ENCODE measurements around the gene P3H4. TPM values are rescaled to one million over a fixed set of nuclear protein-coding genes. Genes with fewer than 3 reads are reported as not detected.

P3H4 gene
- total RNA-seq, 5 donors from 2014 or later (not counting 1 experiment from before 2014, with no cell fraction given): 2.9 to 11.0 (median 7.7) TPM

DNA sequence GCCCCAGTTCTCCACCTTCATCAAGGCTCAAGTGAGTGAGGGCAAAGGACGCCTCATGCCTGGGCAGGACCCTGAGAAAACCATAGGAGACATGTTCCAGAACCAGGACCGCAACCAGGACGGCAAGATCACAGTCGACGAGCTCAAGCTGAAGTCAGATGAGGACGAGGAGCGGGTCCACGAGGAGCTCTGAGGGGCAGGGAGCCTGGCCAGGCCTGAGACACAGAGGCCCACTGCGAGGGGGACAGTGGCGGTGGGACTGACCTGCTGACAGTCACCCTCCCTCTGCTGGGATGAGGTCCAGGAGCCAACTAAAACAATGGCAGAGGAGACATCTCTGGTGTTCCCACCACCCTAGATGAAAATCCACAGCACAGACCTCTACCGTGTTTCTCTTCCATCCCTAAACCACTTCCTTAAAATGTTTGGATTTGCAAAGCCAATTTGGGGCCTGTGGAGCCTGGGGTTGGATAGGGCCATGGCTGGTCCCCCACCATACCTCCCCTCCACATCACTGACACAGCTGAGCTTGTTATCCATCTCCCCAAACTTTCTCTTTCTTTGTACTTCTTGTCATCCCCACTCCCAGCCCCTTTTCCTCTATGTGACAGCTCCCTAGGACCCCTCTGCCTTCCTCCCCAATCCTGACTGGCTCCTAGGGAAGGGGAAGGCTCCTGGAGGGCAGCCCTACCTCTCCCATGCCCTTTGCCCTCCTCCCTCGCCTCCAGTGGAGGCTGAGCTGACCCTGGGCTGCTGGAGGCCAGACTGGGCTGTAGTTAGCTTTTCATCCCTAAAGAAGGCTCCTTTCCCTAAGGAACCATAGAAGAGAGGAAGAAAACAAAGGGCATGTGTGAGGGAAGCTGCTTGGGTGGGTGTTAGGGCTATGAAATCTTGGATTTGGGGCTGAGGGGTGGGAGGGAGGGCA, 10.7 kb upstream of the P3H4 start:
- Histone ChIP-seq H3K36me3 (ENCODE audit: control insufficient read depth in 2 of 2, extremely low read depth in 1 of 2, insufficient read depth in 1 of 2, low read length in 1 of 2) (peaks cover 0 to 11% of the 10 kb centered on the region in 2 donors), H3K4me1 (ENCODE audit: control insufficient read depth in 1 of 2, extremely low read depth in 1 of 2, insufficient read depth in 2 of 2, low read length in 2 of 2) (no peaks in the 10 kb centered on the region), H3K4me3 (ENCODE audit: control insufficient read depth in 1 of 2, extremely low read depth in 1 of 2, low read length in 1 of 2) (no peak overlapping the region), H3K9me3 (no peaks in the 10 kb centered on the region), H3K27ac (ENCODE audit: low read length) (no peak overlapping the region), H3K27me3 (replicated peaks in 1 of 2; ENCODE audit: control insufficient read depth in 2 of 2, extremely low read depth in 1 of 2, insufficient read depth in 2 of 2, low read length in 1 of 2) (peaks cover 0 to 15% of the 10 kb centered on the region in 2 experiments)
- no peak for ATAC-seq (replicated peaks in 1 of 4)
- Mint-ChIP-seq H3K4me1 (no peaks in the 10 kb centered on the region), H3K27me3 (peaks cover 0 to 2% of the 10 kb centered on the region in 2 donors), H3K27ac (no peak overlapping the region), H3K4me3 (no peak overlapping the region), H3K9me3 (no peaks in the 10 kb centered on the region), H3K36me3 (no peaks in the 10 kb centered on the region)
- POLR2A ChIA-PET: no interaction called here
- CTCF ChIA-PET: interaction anchor here in 1 of 2 donors (0.6 kb wide), 1 partner anchor 705 kb away, joined by 3 read pairs; no protein-coding TSS in a partner anchor
- WGBS (ENCODE audit: insufficient coverage): 87% methylated on average over 10 of the region's 12 CpGs
- DNase-seq: no peak

DNA sequence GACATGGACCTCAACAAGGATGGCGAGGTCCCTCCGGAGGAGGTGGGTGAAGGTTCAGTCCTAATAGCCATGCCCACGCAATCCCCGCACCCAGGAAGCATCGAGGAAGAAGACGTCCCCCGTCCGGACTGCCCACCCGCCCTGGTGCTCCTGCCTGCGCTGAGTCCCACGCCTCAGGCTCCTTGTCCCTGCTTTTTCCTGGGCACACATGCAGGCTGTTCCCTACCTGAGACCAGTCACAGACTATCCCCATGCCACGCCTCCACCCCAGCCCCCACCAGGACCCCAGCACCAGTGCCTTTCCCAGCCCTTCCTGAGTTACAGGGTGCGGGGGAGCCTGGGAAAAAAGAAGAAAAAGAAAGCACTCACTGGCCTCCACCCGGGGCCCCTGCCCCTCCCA, 10.0 kb upstream of the P3H4 start:
- H3K27ac ChIP-seq (ENCODE audit: low read length): no peak overlapping the region
- POLR2A ChIA-PET: no interaction called here
- peaks cover 0 to 19% of the 10 kb centered on the region in 2 experiments for H3K27me3 ChIP-seq (replicated peaks in 1 of 2; ENCODE audit: control insufficient read depth in 2 of 2, extremely low read depth in 1 of 2, insufficient read depth in 2 of 2, low read length in 1 of 2)
- Mint-ChIP-seq H3K4me1 (no peaks in the 10 kb centered on the region), H3K36me3 (no peaks in the 10 kb centered on the region), H3K9me3 (no peaks in the 10 kb centered on the region), H3K4me3 (no peak overlapping the region), H3K27me3 (peaks cover 0 to 2% of the 10 kb centered on the region in 2 donors), H3K27ac (no peak overlapping the region)
- no peak for DNase-seq
- no peaks in the 10 kb centered on the region for H3K9me3 ChIP-seq
- CTCF ChIA-PET: no interaction called here
- H3K4me1 ChIP-seq (ENCODE audit: control insufficient read depth in 1 of 2, extremely low read depth in 1 of 2, insufficient read depth in 2 of 2, low read length in 2 of 2): no peaks in the 10 kb centered on the region
- H3K36me3 ChIP-seq (ENCODE audit: control insufficient read depth in 2 of 2, extremely low read depth in 1 of 2, insufficient read depth in 1 of 2, low read length in 1 of 2): peaks cover 0 to 9% of the 10 kb centered on the region in 2 donors
- no peak for ATAC-seq (replicated peaks in 1 of 4)
- WGBS (ENCODE audit: insufficient coverage): 89% methylated on average over 12 of the region's 14 CpGs
- no peak overlapping the region for H3K4me3 ChIP-seq (ENCODE audit: control insufficient read depth in 1 of 2, extremely low read depth in 1 of 2, low read length in 1 of 2)

DNA sequence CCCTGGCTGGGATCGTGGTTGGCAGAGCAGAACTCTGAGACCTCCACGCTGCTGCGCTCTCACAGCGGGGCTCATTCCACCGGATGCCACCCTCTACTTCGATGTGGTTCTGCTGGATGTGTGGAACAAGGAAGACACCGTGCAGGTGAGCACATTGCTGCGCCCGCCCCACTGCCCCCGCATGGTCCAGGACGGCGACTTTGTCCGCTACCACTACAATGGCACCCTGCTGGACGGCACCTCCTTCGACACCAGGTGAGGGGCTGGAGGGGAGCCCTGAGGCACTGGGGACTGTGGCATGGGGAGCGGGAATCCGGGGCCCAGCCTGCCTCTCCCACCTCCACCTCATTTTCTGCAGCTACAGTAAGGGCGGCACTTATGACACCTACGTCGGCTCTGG, 6.3 kb upstream of the P3H4 start:
- Mint-ChIP-seq H3K27ac (no peak overlapping the region), H3K36me3 (no peaks in the 10 kb centered on the region), H3K9me3 (no peaks in the 10 kb centered on the region), H3K4me3 (no peak overlapping the region), H3K27me3 (peaks cover 0 to 2% of the 10 kb centered on the region in 2 donors), H3K4me1 (peaks cover 0 to 5% (median 3%) of the 10 kb centered on the region in 3 donors)
- Histone ChIP-seq H3K9me3 (no peaks in the 10 kb centered on the region), H3K4me1 (ENCODE audit: control insufficient read depth in 1 of 2, extremely low read depth in 1 of 2, insufficient read depth in 2 of 2, low read length in 2 of 2) (peaks cover 0 to under 1% of the 10 kb centered on the region in 2 experiments), H3K36me3 (ENCODE audit: control insufficient read depth in 2 of 2, extremely low read depth in 1 of 2, insufficient read depth in 1 of 2, low read length in 1 of 2) (no peaks in the 10 kb centered on the region), H3K27ac (ENCODE audit: low read length) (no peak overlapping the region), H3K4me3 (ENCODE audit: control insufficient read depth in 1 of 2, extremely low read depth in 1 of 2, low read length in 1 of 2) (no peak overlapping the region), H3K27me3 (replicated peaks in 1 of 2; ENCODE audit: control insufficient read depth in 2 of 2, extremely low read depth in 1 of 2, insufficient read depth in 2 of 2, low read length in 1 of 2) (peaks cover 0 to 21% of the 10 kb centered on the region in 2 experiments)
- ChIA-PET POLR2A (no interaction called here), CTCF (no interaction called here)
- WGBS (ENCODE audit: insufficient coverage): 93% methylated on average over 13 of the region's 20 CpGs
- DNase-seq: no peak
- no peak for ATAC-seq (replicated peaks in 1 of 4)

DNA sequence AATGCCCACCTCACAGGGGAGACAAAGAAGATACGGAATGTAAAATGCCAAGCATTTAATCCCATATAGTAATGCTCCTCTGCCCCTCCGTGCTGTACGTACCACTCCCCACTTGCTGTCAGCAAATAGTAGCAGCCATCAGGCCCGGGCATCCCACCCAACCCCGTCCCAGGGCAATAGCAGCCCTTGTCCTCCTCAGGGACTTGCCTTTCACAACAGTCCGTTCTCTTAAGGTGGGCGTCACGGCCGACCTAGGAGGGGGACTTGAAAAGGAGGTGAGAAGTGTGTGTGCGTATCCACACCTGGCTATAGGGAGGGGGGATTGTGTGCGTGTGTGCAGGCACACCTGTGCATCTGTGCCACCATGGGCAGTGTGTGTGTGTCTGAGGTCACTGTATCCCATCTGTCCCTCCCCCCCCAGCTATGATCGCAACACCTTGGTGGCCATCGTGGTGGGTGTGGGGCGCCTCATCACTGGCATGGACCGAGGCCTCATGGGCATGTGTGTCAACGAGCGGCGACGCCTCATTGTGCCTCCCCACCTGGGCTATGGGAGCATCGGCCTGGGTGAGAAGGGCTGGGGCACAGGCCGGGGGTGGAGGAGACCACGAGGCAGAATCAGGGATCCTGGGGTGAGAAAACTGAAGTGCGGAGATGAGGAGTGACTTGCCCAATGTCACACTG, 5.0 kb upstream of the P3H4 start:
- H3K9me3 ChIP-seq: no peaks in the 10 kb centered on the region
- ChIA-PET CTCF (interaction anchor here in 1 of 2 donors (0.6 kb wide), 1 partner anchor 68 kb away, joined by 3 read pairs; no protein-coding TSS in a partner anchor), POLR2A (no interaction called here)
- Mint-ChIP-seq H3K27me3 (peaks cover 0 to 2% of the 10 kb centered on the region in 2 donors), H3K36me3 (no peaks in the 10 kb centered on the region), H3K27ac (no peak overlapping the region), H3K4me1 (peaks cover 7 to 12% (median 10%) of the 10 kb centered on the region in 3 donors), H3K9me3 (no peaks in the 10 kb centered on the region), H3K4me3 (no peak overlapping the region)
- no peak for DNase-seq
- peaks cover 0 to 12% of the 10 kb centered on the region in 2 experiments for H3K4me1 ChIP-seq (ENCODE audit: control insufficient read depth in 1 of 2, extremely low read depth in 1 of 2, insufficient read depth in 2 of 2, low read length in 2 of 2)
- H3K27me3 ChIP-seq (replicated peaks in 1 of 2; ENCODE audit: control insufficient read depth in 2 of 2, extremely low read depth in 1 of 2, insufficient read depth in 2 of 2, low read length in 1 of 2): peaks cover 0 to 30% of the 10 kb centered on the region in 2 experiments
- H3K27ac ChIP-seq (ENCODE audit: low read length): no peak overlapping the region
- no peaks in the 10 kb centered on the region for H3K36me3 ChIP-seq (ENCODE audit: control insufficient read depth in 2 of 2, extremely low read depth in 1 of 2, insufficient read depth in 1 of 2, low read length in 1 of 2)
- ATAC-seq (replicated peaks in 1 of 4): no peak
- WGBS (ENCODE audit: insufficient coverage): 89% methylated on average over 16 of the region's 23 CpGs
- no peak overlapping the region for H3K4me3 ChIP-seq (ENCODE audit: control insufficient read depth in 1 of 2, extremely low read depth in 1 of 2, low read length in 1 of 2)

DNA sequence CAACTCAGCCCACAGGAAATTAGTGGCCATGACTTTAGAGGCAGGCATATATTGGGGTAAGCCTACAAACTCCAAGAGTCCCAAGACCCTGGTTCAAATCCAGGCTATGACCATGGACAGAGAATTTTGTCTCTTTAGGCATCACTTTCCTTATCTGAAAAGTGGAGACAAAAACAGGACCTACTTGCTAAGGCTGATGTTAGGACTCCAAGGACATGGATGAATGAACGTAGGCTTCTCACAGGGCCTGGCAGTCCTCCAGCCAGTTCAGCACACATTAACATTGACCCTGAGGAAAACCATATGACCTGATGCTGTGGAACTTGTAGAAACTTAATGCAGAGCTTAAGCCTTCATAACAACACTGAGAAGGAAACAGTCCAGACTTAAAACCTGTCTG, 2.4 kb upstream of the P3H4 start:
- peaks cover 0 to 33% of the 10 kb centered on the region in 2 experiments for H3K4me1 ChIP-seq (ENCODE audit: control insufficient read depth in 1 of 2, extremely low read depth in 1 of 2, insufficient read depth in 2 of 2, low read length in 2 of 2)
- Mint-ChIP-seq H3K9me3 (no peaks in the 10 kb centered on the region), H3K27ac (no peak overlapping the region), H3K36me3 (peaks cover 3% of the 10 kb centered on the region), H3K27me3 (no peaks in the 10 kb centered on the region), H3K4me3 (peak overlapping the region in 2 of 3 donors; percentile 56 to 96), H3K4me1 (peaks cover 20 to 28% (median 25%) of the 10 kb centered on the region in 3 donors)
- no peak overlapping the region for H3K4me3 ChIP-seq (ENCODE audit: control insufficient read depth in 1 of 2, extremely low read depth in 1 of 2, low read length in 1 of 2)
- no peak overlapping the region for H3K27ac ChIP-seq (ENCODE audit: low read length)
- H3K27me3 ChIP-seq (replicated peaks in 1 of 2; ENCODE audit: control insufficient read depth in 2 of 2, extremely low read depth in 1 of 2, insufficient read depth in 2 of 2, low read length in 1 of 2): peaks cover 0 to 37% of the 10 kb centered on the region in 2 experiments
- no peaks in the 10 kb centered on the region for H3K36me3 ChIP-seq (ENCODE audit: control insufficient read depth in 2 of 2, extremely low read depth in 1 of 2, insufficient read depth in 1 of 2, low read length in 1 of 2)
- no peaks in the 10 kb centered on the region for H3K9me3 ChIP-seq
- 86% methylated on average over 1 of the region's 1 CpG for WGBS (ENCODE audit: insufficient coverage)
- ATAC-seq (replicated peaks in 1 of 4) (no peak), DNase-seq (no peak)
- ChIA-PET POLR2A (no interaction called here), CTCF (no interaction called here)

DNA sequence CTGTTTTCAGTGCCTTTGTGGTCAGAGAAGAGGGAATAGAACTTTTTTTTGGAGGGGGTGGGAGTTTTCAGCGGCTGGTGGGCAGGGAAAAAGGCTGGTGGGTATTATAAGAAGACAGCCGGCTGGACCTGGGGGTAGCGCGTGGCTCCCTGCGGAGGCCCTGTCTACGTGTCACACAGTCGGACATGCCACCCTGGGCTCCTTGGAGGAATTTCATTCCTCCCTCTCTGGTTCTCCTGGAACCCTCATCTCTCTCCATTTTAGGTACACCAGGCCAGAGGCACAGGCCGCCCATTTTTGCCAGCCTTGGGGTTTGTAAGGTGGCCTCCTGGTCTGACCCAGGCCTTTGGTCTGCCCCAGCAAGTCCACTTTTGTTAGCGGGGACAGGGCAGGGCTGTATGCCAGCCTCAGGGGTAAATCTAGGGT, 2.0 kb upstream of the P3H4 start:
- Histone ChIP-seq H3K27me3 (replicated peaks in 1 of 2; ENCODE audit: control insufficient read depth in 2 of 2, extremely low read depth in 1 of 2, insufficient read depth in 2 of 2, low read length in 1 of 2) (peaks cover 0 to 33% of the 10 kb centered on the region in 2 experiments), H3K4me1 (ENCODE audit: control insufficient read depth in 1 of 2, extremely low read depth in 1 of 2, insufficient read depth in 2 of 2, low read length in 2 of 2) (peaks cover 0 to 33% of the 10 kb centered on the region in 2 experiments), H3K27ac (ENCODE audit: low read length) (no peak overlapping the region), H3K9me3 (no peaks in the 10 kb centered on the region), H3K4me3 (ENCODE audit: control insufficient read depth in 1 of 2, extremely low read depth in 1 of 2, low read length in 1 of 2) (no peak overlapping the region), H3K36me3 (ENCODE audit: control insufficient read depth in 2 of 2, extremely low read depth in 1 of 2, insufficient read depth in 1 of 2, low read length in 1 of 2) (no peaks in the 10 kb centered on the region)
- H3K4me1 Mint-ChIP-seq: peaks cover 20 to 28% (median 25%) of the 10 kb centered on the region in 3 donors
- peak overlapping the region; percentile 31 to 96 (median 59) for H3K4me3 Mint-ChIP-seq
- peaks cover 3% of the 10 kb centered on the region for H3K36me3 Mint-ChIP-seq
- H3K27ac Mint-ChIP-seq: no peak overlapping the region
- 94% methylated on average over 3 of the region's 9 CpGs for WGBS (ENCODE audit: insufficient coverage)
- DNase-seq: no peak
- no peaks in the 10 kb centered on the region for H3K27me3 Mint-ChIP-seq
- POLR2A ChIA-PET: no interaction called here
- no peaks in the 10 kb centered on the region for H3K9me3 Mint-ChIP-seq
- CTCF ChIA-PET: no interaction called here
- no peak for ATAC-seq (replicated peaks in 1 of 4)

Measured in T-cell (primary cell).